Measurements from ENCODE around the gene ROBO2.

ROBO2 gene

GRCh38 chr3:77279276-77279675 lies 239.4 kb downstream of the ROBO2 start:
- TF ChIP-seq CTCF (IDR thresholded peaks at IDR 0.05; ENCODE audit: insufficient read depth, low read depth, low read length, missing control alignments): no peak
- H3K4me3 ChIP-seq (ENCODE audit: low read depth, low read length): no peak overlapping the region
- DNase-seq (ENCODE audit: low read depth): no peak

DNA sequence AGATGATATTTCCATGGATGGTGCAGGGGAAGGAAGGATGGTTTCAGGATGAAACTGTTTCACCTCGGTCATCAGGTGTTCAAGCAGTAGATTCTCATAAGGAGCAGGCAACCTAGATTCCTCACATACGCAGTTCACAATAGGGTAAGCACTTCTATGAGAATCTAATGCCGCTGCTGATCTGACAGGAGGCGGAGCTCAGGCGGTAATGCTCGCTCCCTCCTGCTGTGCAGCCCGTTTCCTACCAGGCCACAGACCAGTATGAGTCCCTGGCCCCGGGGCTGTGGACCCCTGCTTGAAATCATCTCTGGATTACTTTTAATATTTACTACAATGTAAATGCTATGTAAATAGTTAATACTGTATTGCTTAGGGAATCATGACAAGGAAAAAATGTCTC lies 241.8 kb downstream of the ROBO2 start:
- DNase-seq (ENCODE audit: low read depth): no peak
- no peak overlapping the region for H3K4me3 ChIP-seq (ENCODE audit: low read depth, low read length)
- no peak for TF ChIP-seq CTCF (IDR thresholded peaks at IDR 0.05; ENCODE audit: insufficient read depth, low read depth, low read length, missing control alignments)

- no peak for DNase-seq (ENCODE audit: low read depth)
- no peak for TF ChIP-seq CTCF (IDR thresholded peaks at IDR 0.05; ENCODE audit: insufficient read depth, low read depth, low read length, missing control alignments)
- no peak overlapping the region for H3K4me3 ChIP-seq (ENCODE audit: low read depth, low read length)
Measured at GRCh38 chr3:77283108-77283507, 243.2 kb downstream of the ROBO2 start.

GRCh38 chr3:77288348-77288747 lies 248.4 kb downstream of the ROBO2 start:
- no peak overlapping the region for H3K4me3 ChIP-seq (ENCODE audit: low read depth, low read length)
- no peak for DNase-seq (ENCODE audit: low read depth)
- no peak for TF ChIP-seq CTCF (IDR thresholded peaks at IDR 0.05; ENCODE audit: insufficient read depth, low read depth, low read length, missing control alignments)

GRCh38 chr3:77296527-77296926 lies 256.6 kb downstream of the ROBO2 start:
- DNase-seq (ENCODE audit: low read depth): no peak
- no peak overlapping the region for H3K4me3 ChIP-seq (ENCODE audit: low read depth, low read length)
- TF ChIP-seq CTCF (IDR thresholded peaks at IDR 0.05; ENCODE audit: insufficient read depth, low read depth, low read length, missing control alignments): no peak

DNA sequence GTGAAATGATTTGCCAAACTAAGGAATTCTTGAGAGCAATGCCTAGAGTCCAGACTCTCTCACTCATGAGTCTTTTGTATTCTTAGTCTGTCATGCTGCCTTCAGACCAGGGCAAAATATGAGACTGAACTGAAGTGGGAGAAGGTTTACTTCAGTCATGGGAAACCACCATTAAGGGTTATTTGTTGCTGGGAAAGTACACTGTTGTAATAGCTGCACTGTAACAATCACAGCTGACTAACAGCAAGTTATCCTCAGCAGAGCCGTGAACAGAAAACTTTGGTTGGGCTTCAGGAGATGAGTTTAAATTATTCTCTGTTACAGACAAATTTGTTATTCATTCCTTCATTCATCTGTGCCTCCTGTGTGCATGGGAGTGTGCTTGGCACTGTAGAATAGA lies 258.5 kb downstream of the ROBO2 start:
- H3K4me3 ChIP-seq (ENCODE audit: low read depth, low read length): no peak overlapping the region
- peak; percentile 2 for DNase-seq (ENCODE audit: low read depth)
- no peak for TF ChIP-seq CTCF (IDR thresholded peaks at IDR 0.05; ENCODE audit: insufficient read depth, low read depth, low read length, missing control alignments)

- no peak for TF ChIP-seq CTCF (IDR thresholded peaks at IDR 0.05; ENCODE audit: insufficient read depth, low read depth, low read length, missing control alignments)
- no peak overlapping the region for H3K4me3 ChIP-seq (ENCODE audit: low read depth, low read length)
- no peak for DNase-seq (ENCODE audit: low read depth)
Measured at GRCh38 chr3:77303955-77304699, 264.2 kb downstream of the ROBO2 start.

Measured in GM12865 (cell line).